ENCODE data around the gene BEAN1.

DNA sequence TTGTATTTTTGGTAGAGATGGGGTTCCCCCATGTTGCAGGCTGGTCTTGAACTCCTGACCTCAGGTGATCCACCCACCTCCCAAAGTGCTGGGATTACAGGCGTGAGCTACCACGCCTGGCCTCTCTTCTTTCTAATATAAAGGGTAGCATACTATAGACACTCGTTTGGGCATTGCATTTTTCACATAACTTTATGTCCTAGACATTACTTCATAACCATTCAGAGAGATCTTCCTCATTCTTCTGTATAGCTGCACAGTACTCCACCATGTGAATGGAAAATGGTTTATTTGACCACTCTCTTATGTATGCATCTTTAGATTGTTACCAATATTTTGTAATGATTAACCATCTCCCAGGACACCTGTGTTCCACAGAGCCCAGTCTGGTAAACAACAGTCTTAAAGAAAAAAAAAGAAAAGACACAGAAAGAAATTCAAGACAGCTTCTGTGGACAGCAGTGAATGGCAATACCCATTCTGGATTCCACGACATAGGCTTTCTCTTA lies 80.7 kb downstream of the BEAN1 start:
- TF ChIP-seq, protein P1, sequence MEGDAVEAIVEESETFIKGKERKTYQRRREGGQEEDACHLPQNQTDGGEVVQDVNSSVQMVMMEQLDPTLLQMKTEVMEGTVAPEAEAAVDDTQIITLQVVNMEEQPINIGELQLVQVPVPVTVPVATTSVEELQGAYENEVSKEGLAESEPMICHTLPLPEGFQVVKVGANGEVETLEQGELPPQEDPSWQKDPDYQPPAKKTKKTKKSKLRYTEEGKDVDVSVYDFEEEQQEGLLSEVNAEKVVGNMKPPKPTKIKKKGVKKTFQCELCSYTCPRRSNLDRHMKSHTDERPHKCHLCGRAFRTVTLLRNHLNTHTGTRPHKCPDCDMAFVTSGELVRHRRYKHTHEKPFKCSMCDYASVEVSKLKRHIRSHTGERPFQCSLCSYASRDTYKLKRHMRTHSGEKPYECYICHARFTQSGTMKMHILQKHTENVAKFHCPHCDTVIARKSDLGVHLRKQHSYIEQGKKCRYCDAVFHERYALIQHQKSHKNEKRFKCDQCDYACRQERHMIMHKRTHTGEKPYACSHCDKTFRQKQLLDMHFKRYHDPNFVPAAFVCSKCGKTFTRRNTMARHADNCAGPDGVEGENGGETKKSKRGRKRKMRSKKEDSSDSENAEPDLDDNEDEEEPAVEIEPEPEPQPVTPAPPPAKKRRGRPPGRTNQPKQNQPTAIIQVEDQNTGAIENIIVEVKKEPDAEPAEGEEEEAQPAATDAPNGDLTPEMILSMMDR (IDR thresholded peaks at IDR 0.05): no peak
- TF ChIP-seq EZH2phosphoT487 (IDR thresholded peaks at IDR 0.05; ENCODE audit: borderline replicate concordance, low read depth) (no peak), SMC3 (IDR thresholded peaks at IDR 0.05; ENCODE audit: low read depth, low read length) (no peak), RXRA (IDR thresholded peaks at IDR 0.05; ENCODE audit: borderline replicate concordance, low read depth) (no peak), JUND (IDR thresholded peaks at IDR 0.05) (no peak), POLR2AphosphoS5 (IDR thresholded peaks at IDR 0.05; ENCODE audit: low read depth, low read length) (no peak)

All from SK-N-SH (cell line).